B cell (primary cell): Measurements from ENCODE around the gene JMJD4. TPM values are rescaled to one million over a fixed set of nuclear protein-coding genes. Genes with fewer than 3 reads are reported as not detected.

ENCODE experiments used
- ATAC-seq: fragments of 200-7000 bp; cut with Tn5 transposase; one replicate; pipeline ENCODE4 v1.10.0; 2021; ENCODE audit warnings: low read depth, mild to moderate bottlenecking, moderate number of reproducible peaks, moderate library complexity
- CTCF ChIA-PET: fragments of 350-600 bp; sonication (Branson Sonifier 250); formaldehyde crosslinking; loops from one replicate; lab custom pipeline; 2021; ENCODE audit warnings: antibody characterized with exemption, inconsistent platforms; lab: Charles Lee
- POLR2A ChIA-PET: fragments of 350-600 bp; sonication (Branson Sonifier 250); formaldehyde crosslinking; loops from one replicate; lab custom pipeline; 2021; ENCODE audit warnings: antibody characterized with exemption; lab: Charles Lee
- DNase-seq: peaks from one replicate; pipeline ENCODE4 v3.0.0; 2013
- H2AFZ ChIP-seq: 2 replicates; pipeline ENCODE4 v1.6.1; 2012; ENCODE audit warnings: mild to moderate bottlenecking, low read depth, low read length; ENCODE audit not compliant: insufficient read depth, poor library complexity, severe bottlenecking
- H3K27ac ChIP-seq, 2 donors: 1 replicate in 1 of 2; 2 replicates in 1 of 2; pipeline ENCODE4 v1.5.1; 2012 to 2013; ENCODE audit warnings: low read length in 2 of 2, mild to moderate bottlenecking in 2 of 2, moderate library complexity in 1 of 2
- H3K27me3 ChIP-seq, 4 experiments: fragments of 200-600 bp in 1 of 4; sonication (generic) in 1 of 4; replicated peaks in 1 of 4; 1 replicate in 2 of 4; 2 replicates in 2 of 4; pipeline versions ENCODE4 v1.6.1 to v1.7.0; 2013 to 2016; ENCODE audit warnings: low read length in 3 of 4, mild to moderate bottlenecking in 2 of 4, mixed read lengths in 1 of 4, moderate library complexity in 1 of 4; ENCODE audit not compliant: insufficient read depth in 4 of 4, control insufficient read depth in 3 of 4; ENCODE audit errors: control extremely low read depth in 1 of 4
- H3K36me3 ChIP-seq, 2 experiments: replicated peaks in 1 of 2; 1 replicate in 1 of 2; 2 replicates in 1 of 2; pipeline versions ENCODE4 v1.6.1 to v1.7.1; 2013; ENCODE audit warnings: low read length in 1 of 2; ENCODE audit not compliant: insufficient read depth in 2 of 2, control insufficient read depth in 1 of 2; ENCODE audit errors: control extremely low read depth in 1 of 2, extremely low read depth in 1 of 2
- H3K4me1 ChIP-seq, 2 donors: fragments of 200-600 bp in 1 of 2; sonication (generic) in 1 of 2; 1 replicate in 1 of 2; 2 replicates in 1 of 2; pipeline versions ENCODE4 v1.5.1 to v1.6.1; 2013 to 2017; ENCODE audit warnings: low read length in 2 of 2; ENCODE audit not compliant: control insufficient read depth in 2 of 2, insufficient read depth in 2 of 2
- H3K4me2 ChIP-seq: replicated peaks from 2 replicates; pipeline ENCODE3; 2012; ENCODE audit warnings: mild to moderate bottlenecking, low read depth, low read length; ENCODE audit not compliant: poor library complexity, severe bottlenecking
- H3K4me3 ChIP-seq, 5 experiments: fragments of 200-600 bp in 1 of 5; sonication (generic) in 1 of 5; 1 replicate in 3 of 5; 2 replicates in 2 of 5; pipeline versions ENCODE4 v1.5.1 to v1.7.0; 2011 to 2016; ENCODE audit warnings: low read length in 4 of 5, mild to moderate bottlenecking in 4 of 5, low read depth in 2 of 5, control low read depth in 1 of 5, moderate library complexity in 1 of 5; ENCODE audit not compliant: insufficient read depth in 1 of 5; ENCODE audit errors: control extremely low read depth in 1 of 5, extremely low read depth in 1 of 5
- H3K79me2 ChIP-seq: fragments of 200-600 bp; sonication (generic); one replicate; pipeline ENCODE4 v1.6.0; 2016; ENCODE audit warnings: low read length; ENCODE audit not compliant: control insufficient read depth, insufficient read depth
- H3K9ac ChIP-seq: fragments of 200-600 bp; sonication (generic); 2 replicates; pipeline ENCODE4 v1.6.1; 2017; ENCODE audit warnings: mild to moderate bottlenecking, low read length, moderate library complexity
- H3K9me3 ChIP-seq, 3 donors: one replicate each; pipeline versions ENCODE4 v1.6.1 to v1.7.1; 2013; ENCODE audit warnings: low read length in 2 of 3; ENCODE audit not compliant: control insufficient read depth in 2 of 3, insufficient read depth in 1 of 3; ENCODE audit errors: control extremely low read depth in 1 of 3
- H4K20me1 ChIP-seq: 2 replicates; pipeline ENCODE4 v1.6.0; 2012; ENCODE audit warnings: mild to moderate bottlenecking, low read length; ENCODE audit not compliant: insufficient read depth, control insufficient read depth, poor library complexity, severe bottlenecking
- H3K27ac Mint-ChIP-seq: one replicate; pipeline ENCODE4 v1.8.0; 2021; ENCODE audit warnings: mixed read lengths
- H3K27me3 Mint-ChIP-seq: one replicate; pipeline ENCODE4 v1.8.0; 2021; ENCODE audit warnings: mixed read lengths
- H3K4me1 Mint-ChIP-seq: one replicate; pipeline ENCODE4 v1.8.0; 2021; ENCODE audit warnings: mixed read lengths
- H3K4me3 Mint-ChIP-seq: one replicate; pipeline ENCODE4 v1.8.0; 2021; ENCODE audit warnings: mixed read lengths
- H3K9me3 Mint-ChIP-seq: one replicate; pipeline ENCODE4 v1.8.0; 2022; ENCODE audit warnings: mixed read lengths; ENCODE audit not compliant: insufficient read depth
- EZH2 ChIP-seq: IDR thresholded peaks from 2 replicates; pipeline ENCODE4 v1.6.1; 2012; ENCODE audit warnings: borderline replicate concordance, low read depth, mild to moderate bottlenecking, moderate library complexity, low read length; ENCODE audit not compliant: insufficient read depth, poor library complexity, severe bottlenecking
- WGBS: methylation state at CpG from one replicate; pipeline ENCODE4 v1.1.5; 2013; ENCODE audit warnings: missing lambda C conversion rate; ENCODE audit not compliant: insufficient coverage; 5-methylcytosine and 5-hydroxymethylcytosine counted together
- intact Hi-C: fragments of 100-400 bp; cut with micrococcal nuclease; formaldehyde crosslinking; loops from one replicate; pipeline ENCODE4 v1.10.0; 2022
- polyA plus RNA-seq: library from polyadenylated mRNA; depleted of rRNA; stranded (reverse); fragments of >200 nt; gene quantifications from 2 replicates; pipeline ENCODE4 v1.2.3, GENCODE V29; 2012
- total RNA-seq, 2 donors: library from RNA; stranded (reverse); fragments of 120-200 nt in 1 of 2; gene quantifications; 1 replicate in 1 of 2; 2 replicates in 1 of 2; pipeline versions ENCODE4 v1.2.3 to v1.2.4, GENCODE V29; 2013 to 2022
- TF ChIP-seq, protein P1 (sequence below): fragments of 200-600 bp; IDR thresholded peaks from one replicate; pipeline ENCODE4 v1.8.0; 2022; ENCODE audit warnings: antibody characterized with exemption, mild to moderate bottlenecking

JMJD4 gene
- total and polyA plus RNA-seq, 2 donors (not counting 1 experiment from before 2014, with no cell fraction given) = 29.9 to 30.6 TPM

GRCh38 chr1:227742738-227743715, 7.9 kb upstream of the JMJD4 start:
- Mint-ChIP-seq H3K27ac (no peak overlapping the region), H3K27me3 (no peaks in the 10 kb centered on the region), H3K4me1 (peaks cover 34% of the 10 kb centered on the region), H3K9me3 (no peaks in the 10 kb centered on the region), H3K4me3 (no peak overlapping the region)
- H3K4me3 ChIP-seq = no peak overlapping the region
- H3K4me1 ChIP-seq = no peaks in the 10 kb centered on the region
- DNase-seq (no peak), ATAC-seq (no peak)
- H3K27ac ChIP-seq = no peak overlapping the region
- 94% methylated on average over 18 of the region's 18 CpGs for WGBS
- H2AFZ ChIP-seq = no peak overlapping the region
- H3K36me3 ChIP-seq = peaks cover 0 to 6% of the 10 kb centered on the region in 2 experiments
- no peak overlapping the region for H3K9ac ChIP-seq
- H3K9me3 ChIP-seq = no peaks in the 10 kb centered on the region
- ChIA-PET CTCF (no interaction called here), POLR2A (no interaction called here)
- intact Hi-C loops = no loop called here
- TF ChIP-seq, protein P1, sequence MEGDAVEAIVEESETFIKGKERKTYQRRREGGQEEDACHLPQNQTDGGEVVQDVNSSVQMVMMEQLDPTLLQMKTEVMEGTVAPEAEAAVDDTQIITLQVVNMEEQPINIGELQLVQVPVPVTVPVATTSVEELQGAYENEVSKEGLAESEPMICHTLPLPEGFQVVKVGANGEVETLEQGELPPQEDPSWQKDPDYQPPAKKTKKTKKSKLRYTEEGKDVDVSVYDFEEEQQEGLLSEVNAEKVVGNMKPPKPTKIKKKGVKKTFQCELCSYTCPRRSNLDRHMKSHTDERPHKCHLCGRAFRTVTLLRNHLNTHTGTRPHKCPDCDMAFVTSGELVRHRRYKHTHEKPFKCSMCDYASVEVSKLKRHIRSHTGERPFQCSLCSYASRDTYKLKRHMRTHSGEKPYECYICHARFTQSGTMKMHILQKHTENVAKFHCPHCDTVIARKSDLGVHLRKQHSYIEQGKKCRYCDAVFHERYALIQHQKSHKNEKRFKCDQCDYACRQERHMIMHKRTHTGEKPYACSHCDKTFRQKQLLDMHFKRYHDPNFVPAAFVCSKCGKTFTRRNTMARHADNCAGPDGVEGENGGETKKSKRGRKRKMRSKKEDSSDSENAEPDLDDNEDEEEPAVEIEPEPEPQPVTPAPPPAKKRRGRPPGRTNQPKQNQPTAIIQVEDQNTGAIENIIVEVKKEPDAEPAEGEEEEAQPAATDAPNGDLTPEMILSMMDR = no peak
- no peak for TF ChIP-seq EZH2
- H3K27me3 ChIP-seq = no peaks in the 10 kb centered on the region
- peaks cover 90% of the 10 kb centered on the region for H3K79me2 ChIP-seq
- peaks cover 63% of the 10 kb centered on the region for H4K20me1 ChIP-seq
- H3K4me2 ChIP-seq = no peak overlapping the region

GRCh38 chr1:227741166-227741870, 6.2 kb upstream of the JMJD4 start:
- 93% methylated on average over 17 of the region's 17 CpGs for WGBS
- no peak overlapping the region for H3K4me3 ChIP-seq
- ATAC-seq (no peak), DNase-seq (no peak)
- H3K4me2 ChIP-seq = no peak overlapping the region
- no peak overlapping the region for H3K27ac Mint-ChIP-seq
- no peaks in the 10 kb centered on the region for H3K27me3 Mint-ChIP-seq
- H3K9me3 ChIP-seq = no peaks in the 10 kb centered on the region
- H3K9me3 Mint-ChIP-seq = no peaks in the 10 kb centered on the region
- peaks cover 0 to 2% of the 10 kb centered on the region in 2 experiments for H3K36me3 ChIP-seq
- no peaks in the 10 kb centered on the region for H3K27me3 ChIP-seq
- no peak overlapping the region for H2AFZ ChIP-seq
- H4K20me1 ChIP-seq = peaks cover 61% of the 10 kb centered on the region
- H3K4me3 Mint-ChIP-seq = no peak overlapping the region
- TF ChIP-seq, protein P1 = no peak
- TF ChIP-seq EZH2 = no peak
- H3K4me1 ChIP-seq = peaks cover 0 to under 1% of the 10 kb centered on the region in 2 donors
- POLR2A ChIA-PET = no interaction called here
- CTCF ChIA-PET = no interaction called here
- no peak overlapping the region for H3K9ac ChIP-seq
- intact Hi-C loops = no loop called here
- no peak overlapping the region for H3K27ac ChIP-seq
- peaks cover 39% of the 10 kb centered on the region for H3K4me1 Mint-ChIP-seq
- peaks cover 96% of the 10 kb centered on the region for H3K79me2 ChIP-seq
